Natural killer cell treated with Interleukin-12 subunit alpha and Interleukin-12 subunit beta and Interleukin-15 and Interleukin-18, amount 100 ng/mL, for 72 hours (primary cell): Measurements from ENCODE around the gene STEAP3. TPM values are rescaled to one million over a fixed set of nuclear protein-coding genes. Genes with fewer than 3 reads are reported as not detected.

ENCODE experiments used
- ATAC-seq, 2 donors: fragments of 150-1000 bp; cut with Tn5 transposase in 1 of 2; sonication (Bioruptor Pico), chemical (Tn5 transposase) in 1 of 2; 2 replicates each; pipeline ENCODE4 v1.10.0; 2021
- DNase-seq: peaks from one replicate; pipeline ENCODE4 v3.0.0; 2022; ENCODE audit warnings: low spot score
- H3K27ac Mint-ChIP-seq, 2 donors: 1 replicate in 1 of 2; 2 replicates in 1 of 2; pipeline ENCODE4 v1.8.0; 2022; ENCODE audit warnings: mixed read lengths in 2 of 2, mild to moderate bottlenecking in 1 of 2, moderate library complexity in 1 of 2
- H3K27me3 Mint-ChIP-seq, 2 donors: 1 replicate in 1 of 2; 2 replicates in 1 of 2; pipeline ENCODE4 v1.8.0; 2022; ENCODE audit warnings: mixed read lengths in 2 of 2
- H3K36me3 Mint-ChIP-seq: one replicate; pipeline ENCODE4 v1.8.0; 2022; ENCODE audit warnings: mixed read lengths
- H3K4me1 Mint-ChIP-seq, 2 donors: 1 replicate in 1 of 2; 2 replicates in 1 of 2; pipeline ENCODE4 v1.8.0; 2022; ENCODE audit warnings: low read depth in 2 of 2, mixed read lengths in 2 of 2, mild to moderate bottlenecking in 1 of 2
- H3K4me3 Mint-ChIP-seq: one replicate; pipeline ENCODE4 v1.8.0; 2022; ENCODE audit warnings: mixed read lengths
- H3K9me3 Mint-ChIP-seq: 2 replicates; pipeline ENCODE4 v1.8.0; 2022; ENCODE audit warnings: mixed read lengths
- total RNA-seq, 2 donors: library from RNA; stranded (reverse); gene quantifications; one replicate each; pipeline ENCODE4 v1.2.3, GENCODE V29; 2022

The STEAP3 gene
- total RNA-seq, 2 donors from 2014 or later: 1.3 to 2.3 TPM

- ATAC-seq: no peak
- Mint-ChIP-seq H3K27me3 (no peaks in the 10 kb centered on the region), H3K4me1 (peaks cover 0 to 3% of the 10 kb centered on the region in 2 donors), H3K27ac (no peak overlapping the region), H3K36me3 (no peaks in the 10 kb centered on the region), H3K4me3 (no peak overlapping the region), H3K9me3 (no peaks in the 10 kb centered on the region)
- DNase-seq: no peak
These were observed 27.2 kb downstream of the STEAP3 start for GRCh38 chr2:119250718-119251290.

- peaks cover 0 to 3% of the 10 kb centered on the region in 2 donors for H3K4me1 Mint-ChIP-seq
- DNase-seq (no peak), ATAC-seq (no peak)
- H3K27ac Mint-ChIP-seq: no peak overlapping the region
- no peak overlapping the region for H3K4me3 Mint-ChIP-seq
- no peaks in the 10 kb centered on the region for H3K36me3 Mint-ChIP-seq
- no peaks in the 10 kb centered on the region for H3K27me3 Mint-ChIP-seq
- H3K9me3 Mint-ChIP-seq: no peaks in the 10 kb centered on the region
These were observed 28.0 kb downstream of the STEAP3 start for GRCh38 chr2:119251652-119252051.

- peaks cover 0 to 3% of the 10 kb centered on the region in 2 donors for H3K4me1 Mint-ChIP-seq
- no peaks in the 10 kb centered on the region for H3K36me3 Mint-ChIP-seq
- DNase-seq (no peak), ATAC-seq (no peak)
- H3K4me3 Mint-ChIP-seq: no peak overlapping the region
- no peaks in the 10 kb centered on the region for H3K27me3 Mint-ChIP-seq
- H3K9me3 Mint-ChIP-seq: no peaks in the 10 kb centered on the region
- H3K27ac Mint-ChIP-seq: no peak overlapping the region
These were observed 28.8 kb downstream of the STEAP3 start for GRCh38 chr2:119252186-119253113.

GRCh38 chr2:119253114-119253702 lies 29.6 kb downstream of the STEAP3 start:
- H3K27me3 Mint-ChIP-seq: no peaks in the 10 kb centered on the region
- no peaks in the 10 kb centered on the region for H3K36me3 Mint-ChIP-seq
- H3K4me1 Mint-ChIP-seq: peaks cover 0 to 3% of the 10 kb centered on the region in 2 donors
- no peak overlapping the region for H3K4me3 Mint-ChIP-seq
- H3K27ac Mint-ChIP-seq: no peak overlapping the region
- H3K9me3 Mint-ChIP-seq: no peaks in the 10 kb centered on the region
- DNase-seq: no peak
- no peak for ATAC-seq

GRCh38 chr2:119253760-119254600 lies 30.3 kb downstream of the STEAP3 start:
- Mint-ChIP-seq H3K27me3 (no peaks in the 10 kb centered on the region), H3K4me1 (no peaks in the 10 kb centered on the region), H3K9me3 (no peaks in the 10 kb centered on the region), H3K27ac (no peak overlapping the region), H3K4me3 (no peak overlapping the region), H3K36me3 (no peaks in the 10 kb centered on the region)
- ATAC-seq (no peak), DNase-seq (no peak)

GRCh38 chr2:119254601-119255080 lies 31.0 kb downstream of the STEAP3 start:
- no peaks in the 10 kb centered on the region for H3K36me3 Mint-ChIP-seq
- no peak for DNase-seq
- ATAC-seq: no peak
- H3K27me3 Mint-ChIP-seq: no peaks in the 10 kb centered on the region
- no peak overlapping the region for H3K27ac Mint-ChIP-seq
- H3K4me1 Mint-ChIP-seq: no peaks in the 10 kb centered on the region
- H3K4me3 Mint-ChIP-seq: no peak overlapping the region
- H3K9me3 Mint-ChIP-seq: no peaks in the 10 kb centered on the region

- H3K27ac Mint-ChIP-seq: no peak overlapping the region
- no peaks in the 10 kb centered on the region for H3K9me3 Mint-ChIP-seq
- no peak overlapping the region for H3K4me3 Mint-ChIP-seq
- H3K27me3 Mint-ChIP-seq: no peaks in the 10 kb centered on the region
- no peaks in the 10 kb centered on the region for H3K4me1 Mint-ChIP-seq
- DNase-seq: no peak
- no peak for ATAC-seq
- H3K36me3 Mint-ChIP-seq: no peaks in the 10 kb centered on the region
These were observed 32.3 kb downstream of the STEAP3 start for GRCh38 chr2:119255760-119256581.

GRCh38 chr2:119256582-119256921 lies 32.9 kb downstream of the STEAP3 start:
- Mint-ChIP-seq H3K27ac (no peak overlapping the region), H3K4me1 (no peaks in the 10 kb centered on the region), H3K4me3 (no peak overlapping the region), H3K27me3 (no peaks in the 10 kb centered on the region), H3K9me3 (no peaks in the 10 kb centered on the region), H3K36me3 (no peaks in the 10 kb centered on the region)
- ATAC-seq (no peak), DNase-seq (no peak)

- no peak for DNase-seq
- Mint-ChIP-seq H3K27me3 (no peaks in the 10 kb centered on the region), H3K36me3 (no peaks in the 10 kb centered on the region), H3K9me3 (no peaks in the 10 kb centered on the region), H3K27ac (no peak overlapping the region), H3K4me1 (no peaks in the 10 kb centered on the region), H3K4me3 (no peak overlapping the region)
- ATAC-seq: no peak
These were observed 33.6 kb downstream of the STEAP3 start for GRCh38 chr2:119257198-119257597.

GRCh38 chr2:119259296-119259860 lies 35.7 kb downstream of the STEAP3 start:
- ATAC-seq (no peak), DNase-seq (no peak)
- no peak overlapping the region for H3K27ac Mint-ChIP-seq

GRCh38 chr2:119260646-119261492 lies 37.2 kb downstream of the STEAP3 start:
- no peak overlapping the region for H3K4me3 Mint-ChIP-seq
- DNase-seq: no peak
- no peaks in the 10 kb centered on the region for H3K4me1 Mint-ChIP-seq
- no peak overlapping the region for H3K27ac Mint-ChIP-seq
- no peak for ATAC-seq
- H3K36me3 Mint-ChIP-seq: no peaks in the 10 kb centered on the region
- H3K27me3 Mint-ChIP-seq: no peaks in the 10 kb centered on the region
- H3K9me3 Mint-ChIP-seq: no peaks in the 10 kb centered on the region

More at GRCh38 chr2:119259296-119259860, 35.7 kb downstream of the STEAP3 start:
- no peaks in the 10 kb centered on the region for H3K36me3 Mint-ChIP-seq
- no peaks in the 10 kb centered on the region for H3K9me3 Mint-ChIP-seq
- no peaks in the 10 kb centered on the region for H3K27me3 Mint-ChIP-seq
- no peaks in the 10 kb centered on the region for H3K4me1 Mint-ChIP-seq
- H3K4me3 Mint-ChIP-seq: no peak overlapping the region
